ENCODE results near the gene FHL2.

Gene FHL2

GRCh38 chr2:105387225-105387624 is 11.6 kb downstream of the FHL2 start:
- no peak overlapping the region for H3K4me3 ChIP-seq (ENCODE audit: low read length)
- H3K9me3 ChIP-seq (ENCODE audit: low read length): no peaks in the 10 kb centered on the region
- peaks cover 13% of the 10 kb centered on the region for H3K36me3 ChIP-seq (ENCODE audit: insufficient read depth, low read length)
- no peak overlapping the region for H2AFZ ChIP-seq (ENCODE audit: low read depth, low read length)
- H3K4me1 ChIP-seq (ENCODE audit: insufficient read depth, low read length): no peaks in the 10 kb centered on the region
- H3K27me3 ChIP-seq (ENCODE audit: insufficient read depth, low read length): no peaks in the 10 kb centered on the region

- H3K4me3 ChIP-seq (ENCODE audit: low read length): no peak overlapping the region
- H2AFZ ChIP-seq (ENCODE audit: low read depth, low read length): no peak overlapping the region
- H3K9me3 ChIP-seq (ENCODE audit: low read length): no peaks in the 10 kb centered on the region
- H3K36me3 ChIP-seq (ENCODE audit: insufficient read depth, low read length): peaks cover 13% of the 10 kb centered on the region
- H3K4me1 ChIP-seq (ENCODE audit: insufficient read depth, low read length): no peaks in the 10 kb centered on the region
- H3K27me3 ChIP-seq (ENCODE audit: insufficient read depth, low read length): no peaks in the 10 kb centered on the region
These were observed 12.9 kb downstream of the FHL2 start for GRCh38 chr2:105385731-105386540.

DNA sequence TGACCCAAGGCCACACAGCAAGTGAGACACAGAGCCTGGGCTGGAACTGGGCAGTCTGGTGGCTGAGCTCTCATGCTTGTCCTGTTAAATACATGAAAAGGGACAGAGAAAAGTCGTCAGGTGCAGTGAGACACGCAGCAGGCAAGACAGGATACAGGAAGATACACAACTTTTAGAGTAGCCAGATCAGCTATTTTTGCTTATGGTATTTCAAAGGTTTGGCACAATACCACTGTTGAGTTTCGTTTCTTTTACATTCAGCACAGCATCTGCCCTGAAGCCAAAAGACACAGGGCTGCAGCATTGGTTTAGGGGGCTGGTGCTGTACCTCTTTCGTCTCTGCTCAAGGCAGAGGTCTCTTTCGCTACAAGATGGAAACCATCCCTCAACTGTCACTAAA is 14.0 kb downstream of the FHL2 start:
- Histone ChIP-seq H3K27me3 (ENCODE audit: insufficient read depth, low read length) (no peaks in the 10 kb centered on the region), H3K4me1 (ENCODE audit: insufficient read depth, low read length) (no peaks in the 10 kb centered on the region), H3K4me3 (ENCODE audit: low read length) (no peak overlapping the region), H2AFZ (ENCODE audit: low read depth, low read length) (no peak overlapping the region), H3K9me3 (ENCODE audit: low read length) (no peaks in the 10 kb centered on the region), H3K36me3 (ENCODE audit: insufficient read depth, low read length) (peaks cover 13% of the 10 kb centered on the region)

GRCh38 chr2:105384216-105384615 is 14.6 kb downstream of the FHL2 start:
- Histone ChIP-seq H3K27me3 (ENCODE audit: insufficient read depth, low read length) (no peaks in the 10 kb centered on the region), H2AFZ (ENCODE audit: low read depth, low read length) (no peak overlapping the region), H3K4me3 (ENCODE audit: low read length) (no peak overlapping the region), H3K4me1 (ENCODE audit: insufficient read depth, low read length) (no peaks in the 10 kb centered on the region), H3K9me3 (ENCODE audit: low read length) (no peaks in the 10 kb centered on the region), H3K36me3 (ENCODE audit: insufficient read depth, low read length) (peaks cover 13% of the 10 kb centered on the region)

DNA sequence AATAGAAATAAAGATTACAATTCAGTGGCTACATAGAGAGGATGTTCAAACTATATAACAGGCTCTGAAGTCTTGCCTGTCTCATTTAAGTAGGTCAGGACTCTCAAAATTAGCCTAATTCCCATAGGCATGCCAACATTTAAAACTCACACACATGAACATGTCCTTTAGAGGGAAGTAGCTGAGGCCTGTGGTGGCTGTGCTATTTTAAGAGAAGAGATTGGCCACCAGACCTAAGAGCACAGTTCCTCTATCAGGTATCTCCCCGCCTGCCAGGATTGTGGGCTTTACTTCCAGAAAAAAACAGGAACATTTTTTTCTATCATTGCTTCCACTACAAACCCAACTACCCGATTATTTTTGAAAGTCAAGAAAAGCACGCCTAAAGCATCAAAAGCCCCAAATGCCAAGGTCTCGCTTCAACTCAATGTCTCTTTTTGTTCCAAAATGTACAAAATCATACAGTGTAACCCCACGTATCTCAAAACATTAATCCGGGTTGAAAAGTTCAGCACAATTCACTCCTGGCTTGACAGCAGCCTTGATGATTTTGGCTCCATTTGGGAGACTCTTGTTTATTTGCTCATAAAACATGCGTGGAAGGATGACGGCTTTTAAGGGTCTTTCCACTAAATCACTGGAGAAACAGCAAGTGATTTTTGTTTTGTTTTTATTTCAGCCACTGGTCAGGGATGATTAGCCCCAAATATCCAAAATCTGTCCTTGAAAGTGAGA is 15.3 kb downstream of the FHL2 start:
- Histone ChIP-seq H3K36me3 (ENCODE audit: insufficient read depth, low read length) (peaks cover 13% of the 10 kb centered on the region), H3K4me1 (ENCODE audit: insufficient read depth, low read length) (no peaks in the 10 kb centered on the region), H3K9me3 (ENCODE audit: low read length) (no peaks in the 10 kb centered on the region), H2AFZ (ENCODE audit: low read depth, low read length) (no peak overlapping the region), H3K4me3 (ENCODE audit: low read length) (no peak overlapping the region), H3K27me3 (ENCODE audit: insufficient read depth, low read length) (no peaks in the 10 kb centered on the region)

DNA sequence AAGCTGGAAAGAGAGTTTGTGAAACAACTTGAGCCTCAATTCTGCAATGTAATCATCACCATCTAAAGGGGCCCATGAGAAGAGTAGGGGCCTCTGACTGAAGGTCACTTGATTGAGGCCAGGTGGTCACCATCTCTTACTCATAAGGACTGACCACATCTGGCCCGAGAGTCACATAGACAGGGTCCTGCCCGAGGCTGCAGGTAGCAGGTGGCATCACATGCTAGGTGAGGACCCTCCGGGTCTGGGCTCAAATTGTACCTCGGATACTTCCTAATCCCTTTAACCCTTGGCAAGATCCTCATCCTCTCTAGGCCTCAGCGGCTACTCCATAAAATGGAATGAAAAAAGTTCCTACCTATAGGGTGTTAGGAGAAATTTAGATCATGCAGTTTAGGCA is 16.7 kb downstream of the FHL2 start:
- H3K27me3 ChIP-seq (ENCODE audit: insufficient read depth, low read length): no peaks in the 10 kb centered on the region
- no peaks in the 10 kb centered on the region for H3K9me3 ChIP-seq (ENCODE audit: low read length)
- H3K4me1 ChIP-seq (ENCODE audit: insufficient read depth, low read length): no peaks in the 10 kb centered on the region
- peaks cover 13% of the 10 kb centered on the region for H3K36me3 ChIP-seq (ENCODE audit: insufficient read depth, low read length)
- H3K4me3 ChIP-seq (ENCODE audit: low read length): no peak overlapping the region
- H2AFZ ChIP-seq (ENCODE audit: low read depth, low read length): no peak overlapping the region

GRCh38 chr2:105381101-105381668 is 17.7 kb downstream of the FHL2 start:
- H3K36me3 ChIP-seq (ENCODE audit: insufficient read depth, low read length): peaks cover 13% of the 10 kb centered on the region
- no peaks in the 10 kb centered on the region for H3K9me3 ChIP-seq (ENCODE audit: low read length)
- no peak overlapping the region for H2AFZ ChIP-seq (ENCODE audit: low read depth, low read length)
- no peaks in the 10 kb centered on the region for H3K27me3 ChIP-seq (ENCODE audit: insufficient read depth, low read length)
- no peak overlapping the region for H3K4me3 ChIP-seq (ENCODE audit: low read length)
- peaks cover 6% of the 10 kb centered on the region for H3K4me1 ChIP-seq (ENCODE audit: insufficient read depth, low read length)

- H3K9me3 ChIP-seq (ENCODE audit: low read length): no peaks in the 10 kb centered on the region
- H2AFZ ChIP-seq (ENCODE audit: low read depth, low read length): no peak overlapping the region
- H3K27me3 ChIP-seq (ENCODE audit: insufficient read depth, low read length): no peaks in the 10 kb centered on the region
- peaks cover 12% of the 10 kb centered on the region for H3K36me3 ChIP-seq (ENCODE audit: insufficient read depth, low read length)
- H3K4me1 ChIP-seq (ENCODE audit: insufficient read depth, low read length): peaks cover 6% of the 10 kb centered on the region
- no peak overlapping the region for H3K4me3 ChIP-seq (ENCODE audit: low read length)
These were observed 18.3 kb downstream of the FHL2 start for GRCh38 chr2:105380432-105381100.

- H3K27me3 ChIP-seq (ENCODE audit: insufficient read depth, low read length): no peaks in the 10 kb centered on the region
- no peak overlapping the region for H2AFZ ChIP-seq (ENCODE audit: low read depth, low read length)
- H3K9me3 ChIP-seq (ENCODE audit: low read length): no peaks in the 10 kb centered on the region
- peaks cover 6% of the 10 kb centered on the region for H3K4me1 ChIP-seq (ENCODE audit: insufficient read depth, low read length)
- H3K36me3 ChIP-seq (ENCODE audit: insufficient read depth, low read length): peaks cover 6% of the 10 kb centered on the region
- no peak overlapping the region for H3K4me3 ChIP-seq (ENCODE audit: low read length)
These were observed 19.1 kb downstream of the FHL2 start for GRCh38 chr2:105379741-105380186.

GRCh38 chr2:105378921-105379383 is 19.9 kb downstream of the FHL2 start:
- peaks cover 6% of the 10 kb centered on the region for H3K4me1 ChIP-seq (ENCODE audit: insufficient read depth, low read length)
- H3K36me3 ChIP-seq (ENCODE audit: insufficient read depth, low read length): peaks cover 3% of the 10 kb centered on the region
- no peak overlapping the region for H3K4me3 ChIP-seq (ENCODE audit: low read length)
- no peaks in the 10 kb centered on the region for H3K27me3 ChIP-seq (ENCODE audit: insufficient read depth, low read length)
- no peaks in the 10 kb centered on the region for H3K9me3 ChIP-seq (ENCODE audit: low read length)
- H2AFZ ChIP-seq (ENCODE audit: low read depth, low read length): no peak overlapping the region

- no peaks in the 10 kb centered on the region for H3K36me3 ChIP-seq (ENCODE audit: insufficient read depth, low read length)
- peaks cover 6% of the 10 kb centered on the region for H3K4me1 ChIP-seq (ENCODE audit: insufficient read depth, low read length)
- H2AFZ ChIP-seq (ENCODE audit: low read depth, low read length): no peak overlapping the region
- H3K27me3 ChIP-seq (ENCODE audit: insufficient read depth, low read length): no peaks in the 10 kb centered on the region
- H3K9me3 ChIP-seq (ENCODE audit: low read length): no peaks in the 10 kb centered on the region
- no peak overlapping the region for H3K4me3 ChIP-seq (ENCODE audit: low read length)
These were observed 20.5 kb downstream of the FHL2 start for GRCh38 chr2:105378276-105378840.

DNA sequence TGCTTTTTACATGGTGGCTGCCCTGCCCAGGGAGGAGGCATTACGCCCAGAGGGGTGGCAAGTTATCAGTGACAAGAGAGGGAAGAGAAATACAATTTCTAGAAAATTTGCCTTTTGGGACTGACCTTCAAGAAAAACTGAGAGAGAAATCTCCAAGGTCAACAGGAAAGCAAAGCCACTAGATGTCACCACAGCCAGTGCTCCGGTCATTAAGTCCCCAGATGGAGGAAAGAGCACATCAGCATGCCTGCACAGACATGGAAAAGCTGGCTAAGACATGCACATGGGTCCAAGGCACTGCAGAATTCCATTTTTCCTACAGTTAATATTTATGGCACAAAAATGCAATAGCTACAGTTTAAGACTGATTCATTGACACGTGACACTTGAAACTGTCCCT is 21.0 kb downstream of the FHL2 start:
- no peaks in the 10 kb centered on the region for H3K36me3 ChIP-seq (ENCODE audit: insufficient read depth, low read length)
- H3K4me1 ChIP-seq (ENCODE audit: insufficient read depth, low read length): peaks cover 6% of the 10 kb centered on the region
- H3K4me3 ChIP-seq (ENCODE audit: low read length): no peak overlapping the region
- H3K27me3 ChIP-seq (ENCODE audit: insufficient read depth, low read length): no peaks in the 10 kb centered on the region
- no peak overlapping the region for H2AFZ ChIP-seq (ENCODE audit: low read depth, low read length)
- no peaks in the 10 kb centered on the region for H3K9me3 ChIP-seq (ENCODE audit: low read length)

Measured in neuron (in vitro differentiated cells).